PC-9 (cell line): Measurements from ENCODE around the gene GPAM. TPM values are rescaled to one million over a fixed set of nuclear protein-coding genes. Genes with fewer than 3 reads are reported as not detected.

Experiments used
- BruUV-seq: library from RNA; stranded (reverse); fragments of 400-500 nt; replicated peaks from 2 replicates; lab custom pipeline; 2021; lab: Mats Ljungman, UMichigan
- CTCF ChIA-PET: fragments of 300-600 bp; sonication (Branson Sonifier 250); formaldehyde crosslinking; loops from one replicate; lab custom pipeline; 2022; ENCODE audit warnings: antibody characterized with exemption; lab: Charles Lee
- POLR2A ChIA-PET: fragments of 300-600 bp; sonication (Branson Sonifier 250); formaldehyde crosslinking; loops from one replicate; lab custom pipeline; 2022; ENCODE audit warnings: antibody characterized with exemption; ENCODE audit not compliant: unreplicated experiment; lab: Charles Lee
- DNase-seq, 2 experiments: peaks; one replicate each; pipeline versions ENCODE4 v3.0.0 to v3.0.0-alpha.2; 2015 to 2022; ENCODE audit warnings: mixed read lengths in 1 of 2
- H2AFZ ChIP-seq: fragments of 200-600 bp; sonication (generic); 2 replicates; pipeline ENCODE4 v1.8.1; 2017; ENCODE audit warnings: antibody characterized with exemption
- H3F3A ChIP-seq: fragments of 200-600 bp; sonication (generic); 2 replicates; pipeline ENCODE4 v1.8.1; 2017; ENCODE audit warnings: antibody characterized with exemption, mild to moderate bottlenecking, low read depth; ENCODE audit not compliant: insufficient read depth
- H3K27ac ChIP-seq: fragments of 200-600 bp; sonication (generic); 2 replicates; pipeline ENCODE4 v1.6.1; 2016; ENCODE audit warnings: mixed run types
- H3K27me3 ChIP-seq: fragments of 200-600 bp; sonication (generic); 2 replicates; pipeline ENCODE4 v1.6.1; 2016; ENCODE audit warnings: low read depth, mixed run types; ENCODE audit not compliant: insufficient read depth
- H3K36me3 ChIP-seq: fragments of 200-600 bp; sonication (generic); 2 replicates; pipeline ENCODE4 v1.6.1; 2016; ENCODE audit warnings: low read depth, mixed run types
- H3K4me1 ChIP-seq: fragments of 200-600 bp; sonication (generic); replicated peaks from 2 replicates; pipeline ENCODE4 v1.6.1; 2016; ENCODE audit warnings: mixed run types; ENCODE audit not compliant: insufficient read depth
- H3K4me2 ChIP-seq: fragments of 200-600 bp; sonication (generic); 2 replicates; pipeline ENCODE4 v1.6.1; 2017; ENCODE audit warnings: mixed run types
- H3K4me3 ChIP-seq: fragments of 200-600 bp; sonication (generic); 2 replicates; pipeline ENCODE4 v1.6.1; 2016; ENCODE audit warnings: mixed run types
- H3K79me2 ChIP-seq: fragments of 200-600 bp; sonication (generic); 2 replicates; pipeline ENCODE4 v1.6.1; 2017; ENCODE audit warnings: low read depth, mixed run types
- H3K9me2 ChIP-seq: fragments of 200-600 bp; sonication (generic); 2 replicates; pipeline ENCODE4 v1.8.1; 2017; ENCODE audit warnings: mild to moderate bottlenecking; ENCODE audit not compliant: insufficient read depth
- H3K9me3 ChIP-seq: fragments of 200-600 bp; sonication (generic); 2 replicates; pipeline ENCODE4 v1.8.1; 2016; ENCODE audit warnings: low read depth; ENCODE audit not compliant: insufficient read depth
- H4K20me1 ChIP-seq: fragments of 200-600 bp; sonication (generic); 2 replicates; pipeline ENCODE4 v1.8.1; 2017; ENCODE audit not compliant: insufficient read depth
- EZH2 ChIP-seq: fragments of 200-600 bp; sonication (generic); IDR thresholded peaks from 2 replicates; pipeline ENCODE4 v1.8.0; 2017; ENCODE audit warnings: antibody characterized with exemption, low read depth
- intact Hi-C: fragments of 100-400 bp; cut with micrococcal nuclease; formaldehyde crosslinking; loops from one replicate; pipeline ENCODE4 v1.10.0; 2022; ENCODE audit not compliant: unreplicated experiment
- total RNA-seq: library from RNA; stranded (reverse); gene quantifications from 2 replicates; pipeline ENCODE4 v1.2.3, GENCODE V29; 2021
- TF ChIP-seq, protein P1 (sequence below): fragments of 200-600 bp; sonication (generic); conservative IDR thresholded peaks from 2 replicates; pipeline ENCODE4 v1.6.1; 2017; ENCODE audit warnings: mixed run types, antibody characterized with exemption, mild to moderate bottlenecking, moderate library complexity

Gene GPAM
- total RNA-seq, 1 experiment from 2014 or later = 4.2 TPM

DNA sequence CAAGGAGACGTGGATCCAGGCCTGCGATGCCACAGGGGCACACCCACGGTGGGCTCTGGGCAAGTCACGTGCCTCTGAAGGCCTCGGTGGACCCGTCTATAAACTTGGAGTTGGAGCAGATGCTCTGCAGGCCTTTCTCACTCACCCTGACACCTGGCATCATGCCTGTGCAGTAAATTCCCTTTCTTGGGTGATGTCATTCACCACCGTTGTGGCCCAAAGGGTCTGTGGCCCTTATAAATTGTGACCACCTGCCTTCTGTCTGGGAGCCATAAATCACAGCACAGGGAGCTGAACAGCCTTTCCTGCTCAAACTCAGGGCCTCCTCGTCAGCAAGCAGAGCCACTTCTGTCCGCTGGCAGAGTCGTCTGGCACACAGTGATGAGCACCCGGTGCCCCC, 52.2 kb downstream of the GPAM start:
- no TSS peak for BruUV-seq
- H3K36me3 ChIP-seq = no peaks in the 10 kb centered on the region
- no peaks in the 10 kb centered on the region for H3K9me2 ChIP-seq
- H3K9me3 ChIP-seq = no peaks in the 10 kb centered on the region
- no peak for DNase-seq
- H3K27ac ChIP-seq = no peak overlapping the region
- no peaks in the 10 kb centered on the region for H3K79me2 ChIP-seq
- H3K4me3 ChIP-seq = no peak overlapping the region
- POLR2A ChIA-PET = no interaction called here
- H2AFZ ChIP-seq = no peak overlapping the region
- H3K4me1 ChIP-seq = no peaks in the 10 kb centered on the region
- no peaks in the 10 kb centered on the region for H4K20me1 ChIP-seq
- no peaks in the 10 kb centered on the region for H3F3A ChIP-seq
- peaks cover 26% of the 10 kb centered on the region for H3K27me3 ChIP-seq
- intact Hi-C loops = no loop called here
- H3K4me2 ChIP-seq = no peak overlapping the region
- CTCF ChIA-PET = no interaction called here
- TF ChIP-seq, protein P1, sequence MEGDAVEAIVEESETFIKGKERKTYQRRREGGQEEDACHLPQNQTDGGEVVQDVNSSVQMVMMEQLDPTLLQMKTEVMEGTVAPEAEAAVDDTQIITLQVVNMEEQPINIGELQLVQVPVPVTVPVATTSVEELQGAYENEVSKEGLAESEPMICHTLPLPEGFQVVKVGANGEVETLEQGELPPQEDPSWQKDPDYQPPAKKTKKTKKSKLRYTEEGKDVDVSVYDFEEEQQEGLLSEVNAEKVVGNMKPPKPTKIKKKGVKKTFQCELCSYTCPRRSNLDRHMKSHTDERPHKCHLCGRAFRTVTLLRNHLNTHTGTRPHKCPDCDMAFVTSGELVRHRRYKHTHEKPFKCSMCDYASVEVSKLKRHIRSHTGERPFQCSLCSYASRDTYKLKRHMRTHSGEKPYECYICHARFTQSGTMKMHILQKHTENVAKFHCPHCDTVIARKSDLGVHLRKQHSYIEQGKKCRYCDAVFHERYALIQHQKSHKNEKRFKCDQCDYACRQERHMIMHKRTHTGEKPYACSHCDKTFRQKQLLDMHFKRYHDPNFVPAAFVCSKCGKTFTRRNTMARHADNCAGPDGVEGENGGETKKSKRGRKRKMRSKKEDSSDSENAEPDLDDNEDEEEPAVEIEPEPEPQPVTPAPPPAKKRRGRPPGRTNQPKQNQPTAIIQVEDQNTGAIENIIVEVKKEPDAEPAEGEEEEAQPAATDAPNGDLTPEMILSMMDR = no peak
- TF ChIP-seq EZH2 = no peak

DNA sequence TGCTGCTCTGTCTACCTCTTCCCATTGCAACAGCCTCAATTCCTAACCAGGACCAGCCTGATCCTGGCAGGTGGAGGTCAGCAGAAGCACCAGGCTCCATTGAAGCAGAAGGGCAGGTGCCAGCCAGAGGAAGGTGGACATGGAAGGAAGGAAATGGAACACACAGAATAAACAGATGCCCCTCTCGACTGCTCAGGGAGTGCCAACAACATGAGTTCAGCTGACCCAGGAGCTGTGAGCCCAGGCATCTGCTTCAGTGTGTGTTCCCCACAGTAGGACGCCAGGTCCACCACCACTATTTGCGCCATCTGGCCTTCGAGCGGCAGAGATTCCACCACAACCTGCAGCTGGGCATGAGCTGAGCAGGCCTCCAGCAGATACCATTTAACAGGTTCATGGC, 56.7 kb downstream of the GPAM start:
- Histone ChIP-seq H3K27ac (no peak overlapping the region), H3K4me1 (no peaks in the 10 kb centered on the region), H3K4me3 (no peak overlapping the region), H3K4me2 (no peak overlapping the region), H3K79me2 (no peaks in the 10 kb centered on the region), H3K9me3 (no peaks in the 10 kb centered on the region), H3K9me2 (no peaks in the 10 kb centered on the region), H3F3A (no peaks in the 10 kb centered on the region), H3K36me3 (no peaks in the 10 kb centered on the region), H3K27me3 (peaks cover 52% of the 10 kb centered on the region), H4K20me1 (no peaks in the 10 kb centered on the region), H2AFZ (no peak overlapping the region)
- no peak for DNase-seq
- BruUV-seq = no TSS peak
- POLR2A ChIA-PET = no interaction called here
- TF ChIP-seq, protein P1 = no peak
- no peak for TF ChIP-seq EZH2
- CTCF ChIA-PET = no interaction called here
- intact Hi-C loops = no loop called here

DNA sequence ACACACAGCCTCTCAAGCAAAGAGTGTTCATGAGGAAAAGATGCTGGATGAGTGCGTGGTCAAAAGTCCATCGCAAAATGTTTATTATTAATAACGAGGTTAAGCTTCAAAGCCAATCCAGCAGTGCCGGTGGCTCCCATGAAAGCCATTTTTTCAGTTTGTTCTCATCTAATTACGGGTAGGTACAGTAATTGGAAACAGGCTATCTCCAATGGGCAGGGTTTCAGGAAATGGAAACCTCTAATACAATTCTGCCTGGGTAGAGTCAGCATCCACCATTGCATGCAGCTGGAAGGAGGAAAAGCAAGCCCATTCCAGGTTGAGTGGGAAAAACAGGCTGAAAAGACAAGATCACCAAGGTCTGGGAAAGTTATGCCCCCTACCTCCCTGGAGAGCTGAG, 57.4 kb downstream of the GPAM start:
- H2AFZ ChIP-seq = no peak overlapping the region

More for the DNA sequence above, 57.4 kb downstream of the GPAM start:
- no TSS peak for BruUV-seq
- H3K27ac ChIP-seq = no peak overlapping the region
- H4K20me1 ChIP-seq = no peaks in the 10 kb centered on the region
- no peaks in the 10 kb centered on the region for H3K36me3 ChIP-seq
- H3K27me3 ChIP-seq = peaks cover 57% of the 10 kb centered on the region
- H3K9me2 ChIP-seq = no peaks in the 10 kb centered on the region
- ChIA-PET POLR2A (no interaction called here), CTCF (no interaction called here)
- H3K4me1 ChIP-seq = no peaks in the 10 kb centered on the region
- DNase-seq = no peak
- TF ChIP-seq, protein P1 = no peak
- no peak for TF ChIP-seq EZH2
- no peaks in the 10 kb centered on the region for H3K79me2 ChIP-seq
- H3F3A ChIP-seq = no peaks in the 10 kb centered on the region
- H3K9me3 ChIP-seq = no peaks in the 10 kb centered on the region
- H3K4me3 ChIP-seq = no peak overlapping the region
- intact Hi-C loops = no loop called here
- H3K4me2 ChIP-seq = no peak overlapping the region
